ENCODE results near the gene NAV2. TPM values are rescaled to one million over a fixed set of nuclear protein-coding genes. Genes with fewer than 3 reads are reported as not detected.
"Not testable (repeated sequence)": the region's sequence is repeated elsewhere in the genome, so short reads cannot be mapped to it uniquely, and the experiment has no call there.

NAV2 gene
- total RNA-seq, 1 donor from 2014 or later = 17.0 TPM

GRCh38 chr11:19907008-19907579 lies 194.5 kb downstream of the NAV2 start:
- no peak for ATAC-seq

GRCh38 chr11:19907839-19908238 lies 195.2 kb downstream of the NAV2 start:
- ATAC-seq = no peak

DNA sequence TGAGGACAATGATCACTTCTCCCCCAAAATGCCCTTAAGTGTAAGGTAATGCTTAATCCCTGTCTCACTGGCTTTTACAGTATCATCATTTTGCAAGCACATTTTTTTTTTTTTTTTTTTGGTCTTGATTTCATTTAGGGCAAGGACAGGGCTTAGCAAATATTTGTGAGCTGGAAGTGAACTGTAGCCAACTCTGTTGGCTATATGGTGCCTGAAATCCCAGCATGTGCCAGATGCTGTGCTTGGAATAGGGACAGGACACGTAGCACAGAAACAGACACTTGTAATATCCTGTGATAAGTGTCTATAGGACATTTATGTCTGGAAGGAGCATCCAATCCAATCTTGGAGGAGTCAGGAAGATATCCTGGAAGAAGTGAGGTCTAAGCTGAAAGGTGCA lies 198.3 kb downstream of the NAV2 start:
- ATAC-seq = no peak

- ATAC-seq = peak; percentile 59
These were observed 199.7 kb downstream of the NAV2 start for GRCh38 chr11:19912115-19912957.

- ATAC-seq = no peak
These were observed 200.6 kb downstream of the NAV2 start for GRCh38 chr11:19912958-19913892.

GRCh38 chr11:19913893-19914249 lies 201.2 kb downstream of the NAV2 start:
- ATAC-seq = no peak

DNA sequence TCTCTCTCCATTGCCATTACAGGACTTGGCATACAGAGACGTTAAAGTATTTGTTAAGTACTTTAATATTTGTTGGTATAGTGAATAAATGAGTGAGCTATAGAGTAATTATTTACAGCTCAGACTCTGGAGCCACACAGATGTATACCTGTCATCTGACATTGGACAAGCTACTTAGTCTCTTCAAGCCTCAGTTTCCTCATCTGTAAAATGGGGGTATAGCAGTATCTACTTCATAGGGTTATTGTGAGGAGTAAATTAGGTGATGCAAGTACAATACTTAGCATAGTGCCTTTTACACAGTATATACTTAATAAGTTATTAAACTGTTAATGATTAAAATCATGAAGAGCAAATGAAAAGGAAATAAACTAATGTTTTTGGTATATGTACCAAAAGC lies 203.2 kb downstream of the NAV2 start:
- ATAC-seq = no peak

DNA sequence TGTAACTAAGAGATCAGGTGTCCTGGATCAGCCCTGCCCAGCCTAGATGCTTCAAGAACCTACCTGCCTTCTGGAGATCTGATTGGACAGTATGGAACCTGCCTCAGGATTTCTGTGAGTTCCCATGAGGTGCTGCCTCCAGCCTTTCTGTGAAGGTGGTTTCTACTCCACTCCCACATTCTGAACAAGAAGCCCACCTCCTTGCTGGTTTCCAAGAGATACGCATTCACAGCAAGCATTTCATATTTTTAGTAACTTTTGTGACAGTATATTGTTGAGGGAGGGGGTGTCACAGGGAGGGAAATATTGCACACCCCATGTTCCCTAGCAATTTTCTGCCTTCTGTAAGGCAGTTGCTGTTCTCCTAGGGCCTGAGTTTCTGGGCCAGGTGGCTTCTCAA lies 204.4 kb downstream of the NAV2 start:
- ATAC-seq = no peak

GRCh38 chr11:19918302-19919049 lies 205.8 kb downstream of the NAV2 start:
- no peak for ATAC-seq

DNA sequence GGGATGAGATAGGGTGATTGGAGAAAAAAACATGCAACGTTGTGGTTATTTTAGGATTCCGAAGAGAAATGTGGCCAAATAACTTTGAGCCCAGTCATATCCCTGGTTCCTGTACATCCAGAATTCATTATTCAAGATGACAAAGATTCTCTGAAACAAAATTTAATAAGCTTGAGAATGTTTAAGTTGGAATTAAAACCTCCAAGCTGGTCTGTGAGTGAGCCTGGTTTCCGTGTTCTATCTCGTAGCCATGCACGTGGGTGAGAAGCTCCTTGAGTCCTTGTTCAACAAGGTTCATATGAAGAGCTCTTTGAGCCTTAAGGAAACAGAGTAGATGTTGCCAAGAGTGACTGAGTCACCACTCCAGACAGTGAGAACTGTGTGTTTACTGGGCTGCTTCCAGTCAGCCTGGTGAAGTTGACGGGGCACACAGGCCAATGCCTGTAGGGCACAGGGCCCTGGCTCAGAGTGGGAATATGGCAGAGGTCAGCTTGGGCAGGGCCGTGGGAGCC lies 206.5 kb downstream of the NAV2 start:
- peak; percentile 99 for ATAC-seq

DNA sequence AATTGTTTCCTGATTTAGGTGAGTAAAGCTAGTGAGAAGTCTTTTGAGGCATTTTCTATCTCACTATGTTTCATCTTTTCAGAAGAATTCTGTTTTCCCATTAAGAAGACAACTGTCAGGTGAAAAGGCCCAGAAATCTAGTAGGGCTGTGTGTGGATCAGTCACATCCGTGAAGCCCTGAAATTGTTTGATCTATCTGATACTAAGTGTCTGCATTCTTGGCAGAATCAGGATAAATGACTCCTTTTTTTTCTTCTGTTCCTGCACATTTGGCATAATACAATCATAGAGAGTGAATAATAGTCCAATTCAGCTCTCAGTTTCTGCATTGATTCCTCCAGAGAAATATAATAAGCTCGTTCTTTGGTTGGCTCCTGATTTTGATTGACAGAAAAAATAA lies 208.3 kb downstream of the NAV2 start:
- ATAC-seq = no peak

DNA sequence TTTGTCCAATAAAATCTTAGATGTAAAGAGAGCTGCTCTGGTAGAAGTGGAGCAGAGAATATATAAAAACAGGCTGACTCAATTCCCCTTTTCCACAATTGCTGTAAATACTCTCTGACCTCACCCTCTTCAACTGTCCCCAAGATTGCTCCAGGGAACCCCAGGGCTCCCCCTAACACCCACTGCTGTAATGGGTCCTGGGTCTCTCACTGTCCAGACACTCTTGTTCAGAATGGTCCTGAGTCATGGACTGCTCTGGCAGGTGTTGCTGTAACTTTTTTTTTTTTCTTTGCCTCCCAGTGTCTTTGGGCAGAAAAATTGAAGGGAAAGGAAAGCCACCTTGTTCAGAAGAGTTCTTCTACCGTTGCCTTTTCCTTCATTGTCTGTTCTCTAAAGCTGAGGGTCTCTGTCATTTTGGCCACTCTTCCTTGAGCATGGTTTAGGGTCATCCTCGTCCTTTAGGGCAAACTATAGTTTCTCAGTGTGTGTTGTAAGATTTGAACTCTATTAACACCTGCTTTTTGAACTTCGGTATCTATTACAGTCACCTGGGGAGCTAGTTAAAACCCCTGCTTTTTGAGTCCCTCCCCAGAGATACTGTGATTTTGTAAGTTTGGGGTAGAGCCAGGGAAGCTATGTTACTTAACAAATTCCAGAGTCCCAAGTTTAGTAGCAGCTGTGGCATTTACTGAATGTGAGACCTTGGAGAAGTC lies 209.5 kb downstream of the NAV2 start:
- no peak for ATAC-seq

- ATAC-seq = no peak
These were observed 210.0 kb downstream of the NAV2 start for GRCh38 chr11:19922689-19923035.

DNA sequence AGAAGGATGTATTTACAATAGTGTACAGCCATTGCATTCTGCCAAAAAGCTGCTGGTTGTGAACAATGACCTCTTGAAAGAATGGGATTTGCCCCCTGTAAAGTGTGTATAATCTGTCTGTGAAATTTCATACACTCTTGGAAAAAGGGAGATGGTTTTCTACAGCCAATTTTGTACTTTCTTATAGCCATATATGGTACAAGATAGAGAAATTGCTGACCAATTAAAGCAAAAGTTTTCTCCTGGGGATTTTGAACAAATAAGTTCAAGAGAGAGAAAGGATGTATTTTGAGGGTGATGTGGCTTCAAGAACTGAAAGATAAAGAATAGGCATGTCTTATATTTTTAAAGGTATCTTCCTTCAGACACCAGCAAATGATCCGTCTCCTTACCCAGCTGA lies 211.0 kb downstream of the NAV2 start:
- no peak for ATAC-seq

- no peak for ATAC-seq
These were observed 211.7 kb downstream of the NAV2 start for GRCh38 chr11:19924311-19924710.

DNA sequence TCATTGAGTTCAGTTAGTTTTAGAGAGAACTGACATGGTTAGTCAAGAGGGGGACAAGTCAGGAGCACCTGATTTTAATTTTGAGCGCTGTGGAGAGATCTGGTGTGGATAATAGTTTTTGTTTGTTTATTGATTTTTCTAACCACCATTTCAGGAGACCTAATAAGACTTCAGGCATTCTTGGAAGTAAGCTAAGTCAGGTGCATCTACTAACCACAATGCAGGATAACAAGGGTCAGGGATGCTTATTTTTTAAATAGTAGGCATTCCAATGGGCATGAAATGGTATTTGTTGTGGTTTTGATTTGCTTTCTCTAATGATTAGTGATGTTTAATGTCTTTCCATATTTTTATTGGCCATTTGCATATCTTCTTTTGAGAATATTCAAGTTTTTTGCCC lies 212.1 kb downstream of the NAV2 start:
- ATAC-seq = no peak

DNA sequence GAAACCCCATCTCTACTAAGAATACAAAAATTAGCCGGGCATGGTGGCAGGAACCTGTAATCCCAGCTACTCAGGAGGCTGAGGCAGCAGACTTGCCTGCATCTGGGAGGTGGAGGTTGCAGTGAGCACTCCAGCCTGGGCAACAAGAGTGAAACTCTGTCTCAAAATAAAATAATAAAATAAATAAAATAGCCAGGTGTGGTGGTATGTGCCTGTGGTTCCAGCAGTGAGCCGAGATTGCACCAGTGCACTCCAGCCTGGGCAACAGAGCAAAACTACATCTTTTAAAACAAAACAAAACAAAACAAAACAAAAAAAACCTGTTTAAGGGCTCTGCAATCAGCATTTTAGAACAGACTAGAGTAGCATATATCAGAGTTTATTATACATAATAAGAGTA lies 214.8 kb downstream of the NAV2 start:
- ATAC-seq = not testable (repeated sequence)

DNA sequence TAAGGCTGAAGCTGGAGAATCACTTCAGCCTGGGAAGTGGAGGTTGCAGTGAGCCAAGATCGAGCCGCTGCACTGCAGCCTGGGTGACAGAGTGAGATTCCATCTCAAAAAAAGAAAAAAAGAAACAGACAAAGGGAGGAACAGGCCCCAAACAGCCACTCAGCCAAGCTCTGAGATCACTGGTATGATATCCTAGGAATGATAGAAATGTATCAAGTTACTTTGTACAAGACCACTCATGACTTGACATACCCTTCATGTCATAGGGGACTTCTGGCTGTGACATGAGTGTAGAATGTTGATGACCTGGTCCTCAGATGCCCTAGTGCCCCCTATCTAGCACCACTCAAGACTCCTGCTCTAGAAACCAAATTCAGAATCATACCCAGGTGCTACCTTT lies 216.5 kb downstream of the NAV2 start:
- no peak for ATAC-seq

DNA sequence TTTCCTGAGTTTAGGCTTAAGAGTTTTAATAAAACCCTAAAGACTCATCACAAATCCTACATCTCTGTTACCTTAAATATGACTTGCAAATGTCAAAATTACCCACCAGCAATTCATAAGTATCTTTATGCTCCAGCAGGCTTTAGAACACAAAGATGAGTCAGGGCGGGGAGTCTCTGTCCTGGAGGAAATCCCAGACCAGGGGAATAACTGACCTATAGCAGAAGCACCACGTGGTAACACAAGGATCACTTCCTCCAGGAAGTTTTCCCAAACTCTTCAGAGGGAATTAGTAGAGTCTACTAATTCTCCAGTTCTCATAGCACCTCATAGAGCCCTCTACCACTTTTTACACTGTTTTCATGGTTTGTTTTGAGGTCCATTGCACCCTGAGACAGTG lies 217.0 kb downstream of the NAV2 start:
- ATAC-seq = no peak

- no peak for ATAC-seq
These were observed 218.6 kb downstream of the NAV2 start for GRCh38 chr11:19931141-19931770.

DNA sequence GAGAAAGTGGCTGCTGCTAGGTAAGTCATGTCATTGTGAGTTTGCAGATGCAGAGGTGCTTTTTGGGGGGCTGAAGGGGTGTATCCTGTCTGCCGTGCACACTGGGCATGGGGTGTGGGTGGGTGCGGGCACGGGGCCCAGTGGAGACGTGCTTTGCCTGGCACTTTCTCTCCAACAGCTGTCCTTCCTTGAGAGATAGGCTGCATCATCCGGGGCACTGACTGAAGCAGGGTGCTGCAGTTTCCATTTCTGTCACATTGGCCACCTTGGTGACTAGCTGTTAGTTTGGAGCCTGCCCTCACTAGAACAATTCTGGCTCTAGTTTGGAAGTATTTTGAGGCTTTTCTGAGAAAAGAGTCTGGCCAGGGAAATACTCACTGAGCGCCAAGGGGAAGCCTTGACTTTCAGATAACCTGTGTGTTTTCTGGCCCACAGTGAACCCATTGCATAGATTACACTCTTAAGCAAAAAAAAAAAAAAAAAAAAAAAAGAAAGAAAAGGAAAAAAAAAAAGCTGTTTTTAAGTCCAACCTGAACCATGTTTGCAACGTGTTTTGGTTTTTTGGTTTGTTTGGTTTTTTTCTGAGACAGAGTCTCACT lies 219.2 kb downstream of the NAV2 start:
- no peak for ATAC-seq
